HEK293 (cell line): ENCODE measurements around the gene STS.
A peak's percentile ranks its signal among the peaks of the same experiment; 100 is the strongest.

Experiments
- CTCF ChIA-PET: fragments of 350-600 bp; formaldehyde crosslinking; extraction: SDS; loops from one replicate; lab custom pipeline; 2021; ENCODE audit warnings: antibody characterized with exemption; lab: Yijun Ruan, JAX
- POLR2A ChIA-PET: fragments of 300-600 bp; formaldehyde crosslinking; extraction: SDS; loops from one replicate; lab custom pipeline; 2020; ENCODE audit warnings: antibody characterized with exemption, inconsistent platforms; lab: Yijun Ruan, JAX
- H3K27ac ChIP-seq: fragments of 200-500 bp; sonication (Bioruptor generic); 2 replicates; pipeline ENCODE4 v1.5.1; 2014; ENCODE audit warnings: low read depth, low read length, control low read depth, inconsistent platforms; ENCODE audit errors: extremely low read depth
- H3K36me3 ChIP-seq, 2 experiments: fragments of 200-500 bp in 1 of 2; sonication (Bioruptor generic) in 1 of 2; 1 replicate in 1 of 2; 2 replicates in 1 of 2; pipeline ENCODE4 v1.5.1; 2014 to 2017; ENCODE audit warnings: inconsistent platforms in 2 of 2, low read length in 2 of 2; ENCODE audit not compliant: control insufficient read depth in 2 of 2, insufficient read depth in 1 of 2
- H3K4me1 ChIP-seq: fragments of 200-500 bp; sonication (Bioruptor generic); 2 replicates; pipeline ENCODE4 v1.5.1; 2014; ENCODE audit warnings: mild to moderate bottlenecking, low read length, inconsistent platforms; ENCODE audit not compliant: control insufficient read depth, insufficient read depth
- H3K4me3 ChIP-seq: 2 replicates; pipeline ENCODE4 v1.5.1; 2011; ENCODE audit warnings: low read depth, mild to moderate bottlenecking, control low read depth, low read length, moderate library complexity
- H3K9me3 ChIP-seq: fragments of 200-500 bp; sonication (Bioruptor generic); 2 replicates; pipeline ENCODE4 v1.5.1; 2014; ENCODE audit warnings: low read depth, low read length, inconsistent platforms; ENCODE audit not compliant: control insufficient read depth, insufficient read depth
- BCL6B ChIP-seq: fragments of 450-650 bp; formaldehyde crosslinking; IDR thresholded peaks from 2 replicates; pipeline ENCODE4 v1.5.1; 2017; ENCODE audit warnings: missing biosample characterization, missing genetic modification characterization
- FEZF1 ChIP-seq: fragments of 450-650 bp; formaldehyde crosslinking; IDR thresholded peaks from 2 replicates; pipeline ENCODE4 v1.5.1; 2016; ENCODE audit warnings: missing biosample characterization, missing genetic modification characterization
- GLIS2 ChIP-seq: fragments of 450-650 bp; formaldehyde crosslinking; IDR thresholded peaks from 2 replicates; pipeline ENCODE4 v1.5.1; 2016; ENCODE audit warnings: missing biosample characterization, missing genetic modification characterization
- PBX3 ChIP-seq: sonication (generic); formaldehyde crosslinking; IDR thresholded peaks from 2 replicates; pipeline ENCODE4 v1.8.1; 2022; ENCODE audit warnings: mild to moderate bottlenecking, moderate library complexity, missing genetic modification reagents
- PRDM1 ChIP-seq: fragments of 450-650 bp; formaldehyde crosslinking; IDR thresholded peaks from 2 replicates; pipeline ENCODE4; 2016; ENCODE audit warnings: missing biosample characterization, missing genetic modification characterization
- WT1 ChIP-seq: fragments of 450-650 bp; formaldehyde crosslinking; IDR thresholded peaks from 2 replicates; pipeline ENCODE4 v1.5.1; 2016; ENCODE audit warnings: missing biosample characterization, missing genetic modification characterization
- ZBTB6 ChIP-seq: fragments of 450-650 bp; formaldehyde crosslinking; IDR thresholded peaks from 2 replicates; pipeline ENCODE4 v1.5.1; 2017; ENCODE audit warnings: missing biosample characterization, missing genetic modification characterization
- ZFP41 ChIP-seq: fragments of 450-650 bp; formaldehyde crosslinking; IDR thresholded peaks from 2 replicates; pipeline ENCODE4 v1.5.1; 2016; ENCODE audit warnings: missing biosample characterization, missing genetic modification characterization, borderline replicate concordance
- ZNF202 ChIP-seq: fragments of 450-650 bp; formaldehyde crosslinking; IDR thresholded peaks from 2 replicates; pipeline ENCODE4 v1.5.1; 2016; ENCODE audit warnings: missing biosample characterization, missing genetic modification characterization, borderline replicate concordance
- ZNF274 ChIP-seq, 2 experiments: fragments of 200-500 bp in 1 of 2; fragments of 450-650 bp in 1 of 2; sonication (Bioruptor generic) in 1 of 2; formaldehyde crosslinking in 1 of 2; IDR thresholded peaks; 2 replicates each; pipeline versions ENCODE4 v1.5.1 to v1.6.1; 2014 to 2016; ENCODE audit warnings: borderline replicate concordance in 1 of 2, inconsistent platforms in 1 of 2, low read length in 1 of 2, missing biosample characterization in 1 of 2, missing genetic modification characterization in 1 of 2
- ZNF280C ChIP-seq: fragments of 450-650 bp; formaldehyde crosslinking; IDR thresholded peaks from 2 replicates; pipeline ENCODE4 v1.5.1; 2016; ENCODE audit warnings: missing biosample characterization, missing genetic modification characterization
- ZNF366 ChIP-seq: fragments of 450-650 bp; formaldehyde crosslinking; conservative IDR thresholded peaks from 2 replicates; pipeline ENCODE4 v1.5.1; 2016; ENCODE audit warnings: missing biosample characterization, missing genetic modification characterization
- ZNF37A ChIP-seq: fragments of 450-650 bp; IDR thresholded peaks from 2 replicates; pipeline ENCODE4 v1.5.1; 2018; ENCODE audit warnings: missing biosample characterization, missing genetic modification characterization
- ZNF555 ChIP-seq: fragments of 450-650 bp; formaldehyde crosslinking; conservative IDR thresholded peaks from 2 replicates; pipeline ENCODE4 v1.5.1; 2017; ENCODE audit warnings: missing biosample characterization, mild to moderate bottlenecking, missing genetic modification characterization, inconsistent platforms
- ZNF558 ChIP-seq: fragments of 450-650 bp; formaldehyde crosslinking; IDR thresholded peaks from 2 replicates; pipeline ENCODE4 v1.5.1; 2016; ENCODE audit warnings: missing biosample characterization, missing genetic modification characterization
- ZNF596 ChIP-seq: fragments of 450-650 bp; IDR thresholded peaks from 2 replicates; pipeline ENCODE4 v1.5.0; 2018; ENCODE audit warnings: missing biosample characterization, mild to moderate bottlenecking, missing genetic modification characterization, moderate library complexity
- ZNF621 ChIP-seq: fragments of 450-650 bp; formaldehyde crosslinking; IDR thresholded peaks from 2 replicates; pipeline ENCODE4 v1.5.1; 2017; ENCODE audit warnings: missing biosample characterization, missing genetic modification characterization
- ZNF623 ChIP-seq: fragments of 450-650 bp; formaldehyde crosslinking; IDR thresholded peaks from 2 replicates; pipeline ENCODE4 v1.5.1; 2016; ENCODE audit warnings: missing biosample characterization, missing genetic modification characterization
- ZNF776 ChIP-seq: fragments of 450-650 bp; formaldehyde crosslinking; IDR thresholded peaks from 2 replicates; pipeline ENCODE4 v1.5.0; 2017; ENCODE audit warnings: missing biosample characterization, missing genetic modification characterization, borderline replicate concordance

STS gene

GRCh38 chrX:7153231-7153630 is 5.7 kb downstream of the STS start:
- ChIA-PET CTCF (no interaction called here), POLR2A (interaction anchor here (0.6 kb wide), 1 partner anchor 408 kb away, joined by 3 read pairs; no protein-coding TSS in a partner anchor)
- Histone ChIP-seq H3K27ac (no peak overlapping the region), H3K4me3 (no peak overlapping the region), H3K4me1 (no peaks in the 10 kb centered on the region), H3K9me3 (no peaks in the 10 kb centered on the region), H3K36me3 (no peaks in the 10 kb centered on the region)
- no peak for TF ChIP-seq ZNF621 (tag by site-specific recombination)
- peak; percentile 52 for TF ChIP-seq PRDM1
- TF ChIP-seq ZNF366 (tag by site-specific recombination), result peak; percentile 28; the same call in 1 of the 2 replicates
- TF ChIP-seq ZNF202 (tag by site-specific recombination), result no peak
- no peak for TF ChIP-seq ZNF280C

- CTCF ChIA-PET, result interaction anchor here (0.6 to 1.3 kb wide), 2 partner anchors 22 to 35 kb away, joined by 4 to 7 read pairs; no protein-coding TSS in a partner anchor
- TF ChIP-seq ZNF596 (tag by site-specific recombination) (no peak), ZFP41 (tag by site-specific recombination) (no peak), PBX3 (no peak), ZNF274 (IDR thresholded peaks at IDR 0.05; ENCODE audit: low read length) (no peak), ZNF274 (tag by site-specific recombination; IDR thresholded peaks at IDR 0.05; ENCODE audit: borderline replicate concordance) (no peak), ZNF623 (tag by site-specific recombination) (no peak), ZNF37A (tag by site-specific recombination) (no peak), BCL6B (tag by site-specific recombination) (no peak), ZNF558 (no peak), ZNF555 (tag by site-specific recombination) (no peak), ZNF280C (no peak), GLIS2 (tag by site-specific recombination) (no peak), WT1 (no peak), ZNF776 (tag by site-specific recombination) (no peak), FEZF1 (tag by site-specific recombination) (no peak), ZBTB6 (tag by site-specific recombination) (no peak)
- Histone ChIP-seq H3K9me3 (no peaks in the 10 kb centered on the region), H3K36me3 (no peaks in the 10 kb centered on the region), H3K27ac (no peak overlapping the region), H3K4me1 (no peaks in the 10 kb centered on the region), H3K4me3 (no peak overlapping the region)
- POLR2A ChIA-PET, result interaction anchor here (0.6 kb wide), 1 partner anchor 407 kb away, joined by 3 read pairs; no protein-coding TSS in a partner anchor
Observed at GRCh38 chrX:7154041-7154597, 6.6 kb downstream of the STS start.
